Measurements from ENCODE around the gene TFPT.
"Not testable (repeated sequence)": the region's sequence is repeated elsewhere in the genome, so short reads cannot be mapped to it uniquely, and the experiment has no call there.

TFPT gene

GRCh38 chr19:54105796-54106195 lies 9.7 kb downstream of the TFPT start:
- no peak for TF ChIP-seq CTCF (IDR thresholded peaks at IDR 0.05; ENCODE audit: insufficient read depth, low read depth, low read length, missing control alignments)
- no peak for DNase-seq (ENCODE audit: low read depth)
- no peak overlapping the region for H3K4me3 ChIP-seq (ENCODE audit: low read depth, low read length)

GRCh38 chr19:54104998-54105715 lies 10.3 kb downstream of the TFPT start:
- TF ChIP-seq CTCF (IDR thresholded peaks at IDR 0.05; ENCODE audit: insufficient read depth, low read depth, low read length, missing control alignments) = no peak

GRCh38 chr19:54102421-54103169 lies 12.9 kb downstream of the TFPT start, which contains the start of gene NDUFA3:
NDUFA3 (plus strand) TSS chr19:54102855; CDS start chr19:54102879, 24 bp downstream.
- no peak for TF ChIP-seq CTCF (IDR thresholded peaks at IDR 0.05; ENCODE audit: insufficient read depth, low read depth, low read length, missing control alignments)
- DNase-seq (ENCODE audit: low read depth) = peak; percentile 99
- H3K4me3 ChIP-seq (ENCODE audit: low read depth, low read length) = peak within 1 kb of the TSS; percentile 94

More at GRCh38 chr19:54104998-54105715, 10.3 kb downstream of the TFPT start:
- no peak overlapping the region for H3K4me3 ChIP-seq (ENCODE audit: low read depth, low read length)
- no peak for DNase-seq (ENCODE audit: low read depth)

- DNase-seq (ENCODE audit: low read depth) = no peak
- no peak for TF ChIP-seq CTCF (IDR thresholded peaks at IDR 0.05; ENCODE audit: insufficient read depth, low read depth, low read length, missing control alignments)
- no peak within 1 kb of the TSS for H3K4me3 ChIP-seq (ENCODE audit: low read depth, low read length)
Observed at GRCh38 chr19:54100561-54100960, 14.9 kb downstream of the TFPT start, which contains the start of gene OSCAR. OSCAR (minus strand) TSS chr19:54100803; CDS start chr19:54100792, 11 bp downstream.

GRCh38 chr19:54099903-54100255 lies 15.6 kb downstream of the TFPT start:
- not testable (repeated sequence) for H3K4me3 ChIP-seq (ENCODE audit: low read depth, low read length); DNase-seq (ENCODE audit: low read depth)

GRCh38 chr19:54099190-54099902 lies 16.1 kb downstream of the TFPT start:
- no peak for DNase-seq (ENCODE audit: low read depth)
- H3K4me3 ChIP-seq (ENCODE audit: low read depth, low read length) = no peak overlapping the region
- no peak for TF ChIP-seq CTCF (IDR thresholded peaks at IDR 0.05; ENCODE audit: insufficient read depth, low read depth, low read length, missing control alignments)

GRCh38 chr19:54096617-54097106 lies 18.8 kb downstream of the TFPT start:
- no peak overlapping the region for H3K4me3 ChIP-seq (ENCODE audit: low read depth, low read length)
- TF ChIP-seq CTCF (IDR thresholded peaks at IDR 0.05; ENCODE audit: insufficient read depth, low read depth, low read length, missing control alignments) = no peak
- no peak for DNase-seq (ENCODE audit: low read depth)

GRCh38 chr19:54095859-54096616 lies 19.4 kb downstream of the TFPT start:
- H3K4me3 ChIP-seq (ENCODE audit: low read depth, low read length) = not testable (repeated sequence)
- DNase-seq (ENCODE audit: low read depth) = peak; percentile 40
